ENCODE measurements around the gene LAMB2. TPM values are rescaled to one million over a fixed set of nuclear protein-coding genes. Genes with fewer than 3 reads are reported as not detected.

Gene LAMB2
- total RNA-seq, 1 experiment from 2014 or later: 49.5 TPM

DNA sequence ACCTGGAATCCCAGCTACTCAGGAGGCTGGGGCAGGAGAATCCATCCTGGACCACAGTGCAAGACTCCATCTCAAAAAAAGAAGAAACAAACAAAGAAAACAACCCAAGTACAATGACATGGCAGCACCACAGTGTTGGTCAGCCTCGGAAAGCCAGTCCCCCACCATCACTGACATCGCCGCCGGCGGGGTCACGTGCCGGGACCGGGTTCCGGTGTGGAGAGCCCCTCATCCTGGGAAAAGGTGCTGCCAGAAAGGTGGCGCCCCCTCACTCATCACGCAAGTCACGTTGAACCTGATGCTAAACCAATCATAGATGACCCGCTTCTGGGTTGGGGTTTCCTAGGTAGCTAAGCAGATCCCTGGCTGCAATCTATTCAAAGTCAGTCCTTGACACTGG lies 56.7 kb downstream of the LAMB2 start:
- no peak for DNase-seq (ENCODE audit: low spot score)

Small RNAs within 50 kb of the gene (small RNA-seq; reads per million reads assigned to genes)
- not detected for gene RN7SL182P

Other genes starting within 250 kb of the LAMB2 start
- 9.1 and 11.3 TPM in 2 replicates for gene SLC25A20, start 234.2 kb downstream of the LAMB2 start, total RNA-seq (2014; rRNA removed; shearing (Covaris generic))
- gene ARIH2, start 214.2 kb downstream of the LAMB2 start, total RNA-seq (2014; rRNA removed; shearing (Covaris generic)): 48.0 and 58.7 TPM in 2 replicates
- gene P4HTM, start 142.8 kb downstream of the LAMB2 start, total RNA-seq (2014; rRNA removed; shearing (Covaris generic)): 61.2 and 67.7 TPM in 2 replicates
- gene WDR6, start 125.7 kb downstream of the LAMB2 start, total RNA-seq (2014; rRNA removed; shearing (Covaris generic)): 82.3 and 87.1 TPM in 2 replicates
- gene DALRD3, start 114.5 kb downstream of the LAMB2 start, total RNA-seq (2014; rRNA removed; shearing (Covaris generic)): 42.2 and 45.4 TPM in 2 replicates
- gene NDUFAF3, start 110.9 kb downstream of the LAMB2 start, total RNA-seq (2014; rRNA removed; shearing (Covaris generic)): 254 and 271 TPM in 2 replicates
- gene IMPDH2, start 103.7 kb downstream of the LAMB2 start, total RNA-seq (2014; rRNA removed; shearing (Covaris generic)): 265 and 282 TPM in 2 replicates
- 51.6 and 74.4 TPM in 2 replicates for gene QRICH1, start 39.0 kb downstream of the LAMB2 start, total RNA-seq (2014; rRNA removed; shearing (Covaris generic))
- gene QARS1, start 28.3 kb downstream of the LAMB2 start, total RNA-seq (2014; rRNA removed; shearing (Covaris generic)): 272 and 291 TPM in 2 replicates
- 39.3 and 49.3 TPM in 2 replicates for gene USP19, start 12.2 kb downstream of the LAMB2 start, total RNA-seq (2014; rRNA removed; shearing (Covaris generic))
- 12.4 and 19.5 TPM in 2 replicates for gene CCDC71, start 33.3 kb upstream of the LAMB2 start, total RNA-seq (2014; rRNA removed; shearing (Covaris generic))
- 0.42 TPM in 1 of 2 replicates, not detected in the other for gene KLHDC8B, start 38.5 kb upstream of the LAMB2 start, total RNA-seq (2014; rRNA removed; shearing (Covaris generic))
- gene C3orf62, start 144.2 kb upstream of the LAMB2 start, total RNA-seq (2014; rRNA removed; shearing (Covaris generic)): 1.3 and 3.8 TPM in 2 replicates
- gene USP4, start 207.0 kb upstream of the LAMB2 start, total RNA-seq (2014; rRNA removed; shearing (Covaris generic)): 8.0 and 14.7 TPM in 2 replicates
- gene GPX1, start 225.3 kb upstream of the LAMB2 start, total RNA-seq (2014; rRNA removed; shearing (Covaris generic)): 500 and 516 TPM in 2 replicates

Measured in HT-29 (cell line).